K562 (cell line): Measurements from ENCODE around the gene LHB. TPM values are rescaled to one million over a fixed set of nuclear protein-coding genes. Genes with fewer than 3 reads are reported as not detected.

Source experiments
- BRF2 ChIP-seq: IDR thresholded peaks from 3 replicates; pipeline ENCODE4 v1.6.1; 2011; ENCODE audit warnings: borderline replicate concordance, mild to moderate bottlenecking; ENCODE audit not compliant: insufficient read length, insufficient read depth
- CREB3 ChIP-seq: fragments of 450-650 bp; conservative IDR thresholded peaks from 2 replicates; pipeline ENCODE4 v1.6.1; 2016; ENCODE audit warnings: missing genetic modification characterization, low read depth, mild to moderate bottlenecking, missing compliant biosample characterization, moderate library complexity
- CREM ChIP-seq: IDR thresholded peaks from 2 replicates; pipeline ENCODE4 v1.6.1; 2014; ENCODE audit warnings: antibody characterized with exemption, low read depth
- CTBP1 ChIP-seq: fragments of 450-650 bp; IDR thresholded peaks from 2 replicates; pipeline ENCODE4 v1.6.1; 2016; ENCODE audit warnings: borderline replicate concordance
- GTF2B ChIP-seq: IDR thresholded peaks from 2 replicates; pipeline ENCODE4 v1.6.1; 2011; ENCODE audit not compliant: insufficient read length; ENCODE audit errors: extremely low read depth
- HCFC1 ChIP-seq: IDR thresholded peaks from 2 replicates; pipeline ENCODE4 v1.6.1; 2012; ENCODE audit warnings: low read depth, low read length, improper control_type of control experiment
- HLTF ChIP-seq: fragments of 450-650 bp; IDR thresholded peaks from 2 replicates; pipeline ENCODE4 v1.6.1; 2016
- KLF13 ChIP-seq: fragments of 450-650 bp; IDR thresholded peaks from 2 replicates; pipeline ENCODE4 v1.6.1; 2016; ENCODE audit warnings: missing genetic modification characterization, low read depth, mild to moderate bottlenecking, missing compliant biosample characterization, moderate library complexity, borderline replicate concordance
- MAFG ChIP-seq: fragments of 450-650 bp; conservative IDR thresholded peaks from 2 replicates; pipeline ENCODE4 v1.6.1; 2016; ENCODE audit warnings: missing genetic modification characterization, missing compliant biosample characterization
- MBD2 ChIP-seq: sonication (generic); IDR thresholded peaks from 2 replicates; pipeline ENCODE4 v1.6.1; 2016; ENCODE audit warnings: low read depth, borderline replicate concordance
- NR2C2 ChIP-seq, 2 experiments: fragments of 200-800 bp in 1 of 2; sonication (Bioruptor generic) in 1 of 2; sonication (generic) in 1 of 2; formaldehyde crosslinking in 1 of 2; IDR thresholded peaks; 2 replicates each; pipeline versions ENCODE4 v1.6.1 to v1.8.0; 2016 to 2022; ENCODE audit warnings: mild to moderate bottlenecking in 1 of 2, missing compliant biosample characterization in 1 of 2, missing genetic modification characterization in 1 of 2, missing genetic modification reagents in 1 of 2
- POLR3A ChIP-seq: IDR thresholded peaks from 2 replicates; pipeline ENCODE4 v1.6.1; 2011; ENCODE audit warnings: borderline replicate concordance, mild to moderate bottlenecking, moderate library complexity; ENCODE audit not compliant: insufficient read length, insufficient read depth; ENCODE audit errors: extremely low read depth
- TEAD1 ChIP-seq, 2 experiments: fragments of 450-650 bp in 1 of 2; sonication (generic) in 1 of 2; formaldehyde crosslinking; IDR thresholded peaks; 2 replicates each; pipeline versions ENCODE4 v1.4.0 to v1.8.0; 2020 to 2022; ENCODE audit warnings: mild to moderate bottlenecking in 2 of 2, missing genetic modification reagents in 1 of 2
- TEAD2 ChIP-seq: fragments of 450-650 bp; IDR thresholded peaks from 2 replicates; pipeline ENCODE4 v1.6.1; 2016; ENCODE audit warnings: missing genetic modification characterization, control low read depth, missing compliant biosample characterization
- YY1 ChIP-seq, 3 experiments: IDR thresholded peaks; 2 replicates each; pipeline ENCODE4 v1.6.1; 2011; ENCODE audit warnings: low read length in 2 of 3, mild to moderate bottlenecking in 2 of 3, moderate library complexity in 2 of 3, borderline replicate concordance in 1 of 3, control low read depth in 1 of 3, low read depth in 1 of 3; ENCODE audit not compliant: insufficient read depth in 3 of 3, insufficient replicate concordance in 2 of 3, control insufficient read depth in 1 of 3, insufficient read length in 1 of 3; ENCODE audit errors: extremely low read depth in 1 of 3
- ZBTB12 ChIP-seq: fragments of 250-450 bp; sonication (Bioruptor Pico); IDR thresholded peaks from 2 replicates; pipeline ENCODE4 v1.4.0; 2020
- ZEB2 ChIP-seq: fragments of 450-650 bp; IDR thresholded peaks from 2 replicates; pipeline ENCODE4 v1.6.1; 2016
- ZNF143 ChIP-seq: sonication (generic); formaldehyde crosslinking; IDR thresholded peaks from 2 replicates; pipeline ENCODE4 v1.9.0; 2022; ENCODE audit warnings: mild to moderate bottlenecking, missing genetic modification reagents
- ZNF174 ChIP-seq: fragments of 250-450 bp; sonication (Bioruptor Pico); IDR thresholded peaks from 2 replicates; pipeline ENCODE4 v1.4.0; 2020; ENCODE audit warnings: mild to moderate bottlenecking
- ZNF583 ChIP-seq: fragments of 250-450 bp; sonication (Bioruptor Pico); IDR thresholded peaks from 2 replicates; pipeline ENCODE4 v1.4.0; 2020
- ZNF707 ChIP-seq: fragments of 250-450 bp; sonication (Bioruptor Pico); conservative IDR thresholded peaks from 2 replicates; pipeline ENCODE4 v1.8.0; 2022; ENCODE audit warnings: inconsistent platforms, mild to moderate bottlenecking, moderate library complexity
- polyA plus RNA-seq, 8 experiments: library from polyadenylated mRNA; depleted of rRNA in 4 of 8; stranded (reverse) in 5 of 8; unstranded in 3 of 8; fragments of >200 nt; fragmentation: Nextera tagmentation in 2 of 8; fragmentation: Illumina TruSeq in 1 of 8; extraction: Ambion mirVana in 2 of 8; extraction: Trizol in 1 of 8; gene quantifications; 2 replicates each; pipeline versions ENCODE4 v1.2.1 to v1.2.3, GENCODE V29; 2011 to 2014; ENCODE audit warnings: inconsistent platforms in 1 of 8, missing spikeins in 1 of 8
- total RNA-seq, 7 experiments: library from RNA; depleted of rRNA in 6 of 7; stranded (reverse); fragments of >200 nt in 6 of 7; fragmentation: Illumina TruSeq in 2 of 7; extraction: Trizol in 2 of 7; gene quantifications; 2 replicates each; pipeline versions ENCODE4 v1.2.1 to v1.2.3, GENCODE V29; 2011 to 2021; ENCODE audit warnings: low replicate concordance in 1 of 7

LHB gene
- total and polyA plus RNA-seq, 9 of the 15 experiments (the other 6 are each of a cell fraction or from before 2014, with no cell fraction given) = 0.54 TPM; not detected in 8

- TF ChIP-seq TEAD2 (tag) = 0 out of 2 replicates have a peak, but pooled peaks have one; percentile 3
- no peak for TF ChIP-seq ZNF174
- TF ChIP-seq CREM = peak; percentile 94
- TF ChIP-seq HCFC1 = peak; percentile 96
- peak; percentile 95 for TF ChIP-seq MBD2
- TF ChIP-seq CREB3 (tag) = no peak; the same call in 1 of the 2 replicates
- TF ChIP-seq MAFG (tag) = no peak
- TF ChIP-seq CTBP1 = no peak
- TF ChIP-seq BRF2 = no peak
- TF ChIP-seq KLF13 (tag) = peak; percentile 41; the same call in 1 of the 2 replicates
- TF ChIP-seq ZBTB12 = 0 out of 2 replicates have a peak, but pooled peaks have one; percentile 50
- TF ChIP-seq NR2C2 (CRISPR knock-in tag; IDR thresholded peaks at IDR 0.05) = no peak
- peak; percentile 74 for TF ChIP-seq NR2C2 (tag; IDR thresholded peaks at IDR 0.05)
- TF ChIP-seq TEAD1 (CRISPR knock-in tag; IDR thresholded peaks at IDR 0.05) = peak in 1 of 2 experiments; percentile 42; a peak in 1 of 4 replicates
- no peak for TF ChIP-seq GTF2B
- TF ChIP-seq HLTF = no peak
- TF ChIP-seq YY1 (IDR thresholded peaks at IDR 0.05; ENCODE audit: borderline replicate concordance in 1 of 3, control insufficient read depth in 1 of 3, extremely low read depth in 1 of 3, insufficient read depth in 3 of 3, insufficient read length in 1 of 3, insufficient replicate concordance in 2 of 3, low read depth in 1 of 3, low read length in 2 of 3) = peak in 2 of 3 experiments; percentile 49 to 59
- 0 out of 2 replicates have a peak, but pooled peaks have one; percentile 32 for TF ChIP-seq ZNF583 (CRISPR knock-in tag)
- TF ChIP-seq POLR3A = no peak
- no peak for TF ChIP-seq ZEB2
- peak; percentile 92 for TF ChIP-seq ZNF143
- no peak for TF ChIP-seq ZNF707
Measured at GRCh38 chr19:48975947-48976847, 40.7 kb downstream of the LHB start (continued).
